Measurements from ENCODE around the gene FAM168A. TPM values are rescaled to one million over a fixed set of nuclear protein-coding genes. Genes with fewer than 3 reads are reported as not detected.

The FAM168A gene
- total RNA-seq, 4 donors from 2014 or later, result 28.8 to 53.5 (median 30.6) TPM

DNA sequence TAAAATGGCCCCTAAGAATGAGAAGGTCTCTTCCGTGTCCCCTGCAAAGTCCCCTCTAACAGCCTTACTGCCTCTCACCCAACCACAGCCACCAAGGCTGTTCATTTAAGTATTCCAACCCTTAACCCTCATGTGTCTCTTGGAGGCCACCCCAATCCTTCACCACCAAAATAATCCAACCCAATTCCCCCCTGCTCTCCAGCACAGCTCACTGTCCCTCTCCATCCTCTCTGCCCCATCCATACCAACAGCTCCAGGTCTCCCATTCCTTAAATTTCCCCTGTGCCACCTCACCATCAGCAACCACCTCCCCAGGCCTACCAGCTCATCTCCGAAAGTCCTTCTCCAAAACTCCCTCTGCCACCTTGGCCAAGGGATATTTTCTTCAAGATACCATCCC lies 1.4 kb downstream of the FAM168A start:
- Histone ChIP-seq H3K36me3 (no peaks in the 10 kb centered on the region), H3K27ac (no peak overlapping the region), H3K27me3 (no peaks in the 10 kb centered on the region), H3K4me3 (peak overlapping the region in 2 of 4 donors; percentile 69 to 86), H3K4me1 (peaks cover 0 to 35% (median 14%) of the 10 kb centered on the region in 4 donors), H3K9me3 (no peaks in the 10 kb centered on the region)
- WGBS, 2 donors, result 87 to 91% methylated on average over 2 of the region's 2 CpGs
- TF ChIP-seq, protein P1, sequence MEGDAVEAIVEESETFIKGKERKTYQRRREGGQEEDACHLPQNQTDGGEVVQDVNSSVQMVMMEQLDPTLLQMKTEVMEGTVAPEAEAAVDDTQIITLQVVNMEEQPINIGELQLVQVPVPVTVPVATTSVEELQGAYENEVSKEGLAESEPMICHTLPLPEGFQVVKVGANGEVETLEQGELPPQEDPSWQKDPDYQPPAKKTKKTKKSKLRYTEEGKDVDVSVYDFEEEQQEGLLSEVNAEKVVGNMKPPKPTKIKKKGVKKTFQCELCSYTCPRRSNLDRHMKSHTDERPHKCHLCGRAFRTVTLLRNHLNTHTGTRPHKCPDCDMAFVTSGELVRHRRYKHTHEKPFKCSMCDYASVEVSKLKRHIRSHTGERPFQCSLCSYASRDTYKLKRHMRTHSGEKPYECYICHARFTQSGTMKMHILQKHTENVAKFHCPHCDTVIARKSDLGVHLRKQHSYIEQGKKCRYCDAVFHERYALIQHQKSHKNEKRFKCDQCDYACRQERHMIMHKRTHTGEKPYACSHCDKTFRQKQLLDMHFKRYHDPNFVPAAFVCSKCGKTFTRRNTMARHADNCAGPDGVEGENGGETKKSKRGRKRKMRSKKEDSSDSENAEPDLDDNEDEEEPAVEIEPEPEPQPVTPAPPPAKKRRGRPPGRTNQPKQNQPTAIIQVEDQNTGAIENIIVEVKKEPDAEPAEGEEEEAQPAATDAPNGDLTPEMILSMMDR (IDR thresholded peaks at IDR 0.05), result no peak
- TF ChIP-seq EP300 (IDR thresholded peaks at IDR 0.05), result no peak
- TF ChIP-seq POLR2A (IDR thresholded peaks at IDR 0.05), result no peak
- DNase-seq (ENCODE audit: low spot score in 2 of 2), result no peak

GRCh38 chr11:73592640-73593039 lies 5.3 kb downstream of the FAM168A start:
- Histone ChIP-seq H3K27ac (no peak overlapping the region), H3K4me3 (no peak overlapping the region), H3K36me3 (no peaks in the 10 kb centered on the region), H3K4me1 (peaks cover 0 to 28% (median 14%) of the 10 kb centered on the region in 4 donors), H3K27me3 (no peaks in the 10 kb centered on the region), H3K9me3 (no peaks in the 10 kb centered on the region)
- DNase-seq (ENCODE audit: low spot score in 2 of 2), result no peak
- 69 to 75% methylated on average over 3 of the region's 3 CpGs for WGBS, 2 donors
- no peak for TF ChIP-seq POLR2A (IDR thresholded peaks at IDR 0.05)
- TF ChIP-seq, protein P1 (IDR thresholded peaks at IDR 0.05), result no peak
- TF ChIP-seq EP300 (IDR thresholded peaks at IDR 0.05), result no peak

- Histone ChIP-seq H3K4me3 (no peak overlapping the region), H3K9me3 (no peaks in the 10 kb centered on the region), H3K27me3 (no peaks in the 10 kb centered on the region), H3K27ac (no peak overlapping the region), H3K36me3 (no peaks in the 10 kb centered on the region), H3K4me1 (peaks cover 0 to 21% (median 7%) of the 10 kb centered on the region in 4 donors)
- DNase-seq (ENCODE audit: low spot score in 2 of 2), result no peak
- 76 to 90% methylated on average over 4 of the region's 4 CpGs for WGBS, 2 donors
- no peak for TF ChIP-seq POLR2A (IDR thresholded peaks at IDR 0.05)
- TF ChIP-seq, protein P1 (IDR thresholded peaks at IDR 0.05), result no peak
- TF ChIP-seq EP300 (IDR thresholded peaks at IDR 0.05), result no peak
These were observed 6.2 kb downstream of the FAM168A start for GRCh38 chr11:73591743-73592142.

GRCh38 chr11:73590991-73591390 lies 6.9 kb downstream of the FAM168A start:
- H3K36me3 ChIP-seq, result no peaks in the 10 kb centered on the region
- no peak overlapping the region for H3K27ac ChIP-seq
- no peaks in the 10 kb centered on the region for H3K9me3 ChIP-seq
- H3K4me3 ChIP-seq, result no peak overlapping the region
- H3K27me3 ChIP-seq, result no peaks in the 10 kb centered on the region
- whole genome bisulfite sequencing, 2 donors, result 66 to 68% methylated on average over 7 of the region's 7 CpGs
- TF ChIP-seq, protein P1 (IDR thresholded peaks at IDR 0.05), result no peak
- TF ChIP-seq EP300 (IDR thresholded peaks at IDR 0.05), result no peak
- TF ChIP-seq POLR2A (IDR thresholded peaks at IDR 0.05), result no peak
- no peak for DNase-seq (ENCODE audit: low spot score in 2 of 2)
- peaks cover 0 to 14% (median 3%) of the 10 kb centered on the region in 4 donors for H3K4me1 ChIP-seq

DNA sequence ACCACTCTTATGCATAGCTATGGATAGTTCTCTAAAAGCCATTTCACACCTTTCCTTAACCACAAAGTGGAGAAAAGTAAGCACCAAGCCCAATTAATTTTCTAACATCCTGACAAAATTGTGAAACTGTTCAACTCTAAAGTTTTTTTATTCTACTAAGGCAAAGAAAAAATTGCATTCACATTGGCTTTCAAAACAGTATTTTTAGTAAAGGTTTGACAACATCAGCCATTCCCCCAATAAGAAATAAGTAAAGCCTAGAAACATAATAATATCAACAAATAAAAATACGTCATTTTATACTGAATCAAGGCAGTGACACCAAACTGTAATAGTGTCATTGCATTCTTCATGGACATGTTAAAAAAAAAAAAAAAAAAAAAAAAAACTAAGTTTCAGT lies 11.1 kb downstream of the FAM168A start:
- TF ChIP-seq POLR2A (IDR thresholded peaks at IDR 0.05) (no peak), EP300 (IDR thresholded peaks at IDR 0.05) (no peak)
- TF ChIP-seq, protein P1 (IDR thresholded peaks at IDR 0.05), result no peak
- H3K9me3 ChIP-seq, result no peaks in the 10 kb centered on the region
- H3K4me1 ChIP-seq, result no peaks in the 10 kb centered on the region
- no peaks in the 10 kb centered on the region for H3K27me3 ChIP-seq
- WGBS, 2 donors, result 83 to 96% methylated on average over 1 of the region's 1 CpG
- no peak overlapping the region for H3K4me3 ChIP-seq
- H3K27ac ChIP-seq, result no peak overlapping the region
- no peak for DNase-seq (ENCODE audit: low spot score in 2 of 2)
- peaks cover 0 to 4% (median 0%) of the 10 kb centered on the region in 3 donors for H3K36me3 ChIP-seq

Data from tibial nerve (tissue), 4 donors.